K562 (cell line): Measurements from ENCODE around the gene PPIL6. TPM values are rescaled to one million over a fixed set of nuclear protein-coding genes. Genes with fewer than 3 reads are reported as not detected.

Source experiments
- ASH1L ChIP-seq: fragments of 450-650 bp; IDR thresholded peaks from 2 replicates; pipeline ENCODE4 v1.6.1; 2018; ENCODE audit warnings: borderline replicate concordance, mild to moderate bottlenecking, low read depth; ENCODE audit not compliant: partially characterized antibody
- FOXM1 ChIP-seq, 2 experiments: fragments of 450-650 bp in 1 of 2; sonication (generic) in 1 of 2; formaldehyde crosslinking in 1 of 2; IDR thresholded peaks; 2 replicates each; pipeline versions ENCODE4 v1.6.1 to v1.9.0; 2017 to 2022; ENCODE audit warnings: low read depth in 2 of 2, mild to moderate bottlenecking in 2 of 2, missing genetic modification reagents in 1 of 2, moderate library complexity in 1 of 2
- KAT7 ChIP-seq: sonication (generic); formaldehyde crosslinking; IDR thresholded peaks from 2 replicates; pipeline ENCODE4 v1.8.0; 2022; ENCODE audit warnings: missing genetic modification reagents, mild to moderate bottlenecking, borderline replicate concordance
- KLF1 ChIP-seq: fragments of 450-650 bp; IDR thresholded peaks from 2 replicates; pipeline ENCODE4 v1.6.1; 2016; ENCODE audit warnings: missing genetic modification characterization, missing compliant biosample characterization
- LCOR ChIP-seq: sonication (generic); formaldehyde crosslinking; IDR thresholded peaks from 2 replicates; pipeline ENCODE4 v1.8.0; 2022; ENCODE audit warnings: mild to moderate bottlenecking, missing genetic modification reagents
- MEIS2 ChIP-seq: fragments of 450-650 bp; IDR thresholded peaks from 2 replicates; pipeline ENCODE4 v1.6.1; 2014; ENCODE audit warnings: mild to moderate bottlenecking; ENCODE audit not compliant: partially characterized antibody
- NFIC ChIP-seq: fragments of 450-650 bp; IDR thresholded peaks from 2 replicates; pipeline ENCODE4 v1.6.1; 2017; ENCODE audit warnings: mild to moderate bottlenecking, inconsistent platforms
- PHF8 ChIP-seq: fragments of 200-600 bp; sonication (generic); IDR thresholded peaks from 2 replicates; pipeline ENCODE4 v1.6.1; 2012; ENCODE audit warnings: mixed run types, mild to moderate bottlenecking, inconsistent platforms, low read length, moderate library complexity, borderline replicate concordance
- RFX5 ChIP-seq: IDR thresholded peaks from 2 replicates; pipeline ENCODE4 v1.6.1; 2011; ENCODE audit warnings: low read depth, mild to moderate bottlenecking, improper control_type of control experiment, low read length
- SAFB2 ChIP-seq: fragments of 200-400 bp; formaldehyde crosslinking; IDR thresholded peaks from 2 replicates; pipeline ENCODE4 v1.6.1; 2018; ENCODE audit warnings: borderline replicate concordance, low read length, low read depth, moderate library complexity; ENCODE audit not compliant: severe bottlenecking
- SIN3A ChIP-seq, 2 experiments: fragments of 150-350 bp in 1 of 2; IDR thresholded peaks; 2 replicates each; pipeline ENCODE4 v1.6.1; 2011 to 2016; ENCODE audit warnings: borderline replicate concordance in 2 of 2, low read depth in 2 of 2, low read length in 2 of 2, mild to moderate bottlenecking in 2 of 2, moderate library complexity in 2 of 2; ENCODE audit not compliant: control insufficient read depth in 1 of 2
- SIRT6 ChIP-seq: IDR thresholded peaks from one replicate; pipeline ENCODE4 v1.6.1; 2012; ENCODE audit warnings: low read depth, mild to moderate bottlenecking, control low read depth, inconsistent platforms, low read length, moderate library complexity
- ZBTB17 ChIP-seq: fragments of 450-650 bp; formaldehyde crosslinking; IDR thresholded peaks from 2 replicates; pipeline ENCODE4 v1.4.0; 2020; ENCODE audit warnings: mild to moderate bottlenecking
- ZNF764 ChIP-seq: fragments of 250-450 bp; sonication (Bioruptor Pico); IDR thresholded peaks from 2 replicates; pipeline ENCODE4 v1.4.0; 2020; ENCODE audit warnings: low read depth, mild to moderate bottlenecking, moderate library complexity
- polyA plus RNA-seq, 8 experiments: library from polyadenylated mRNA; depleted of rRNA in 4 of 8; stranded (reverse) in 5 of 8; unstranded in 3 of 8; fragments of >200 nt; fragmentation: Nextera tagmentation in 2 of 8; fragmentation: Illumina TruSeq in 1 of 8; extraction: Ambion mirVana in 2 of 8; extraction: Trizol in 1 of 8; gene quantifications; 2 replicates each; pipeline versions ENCODE4 v1.2.1 to v1.2.3, GENCODE V29; 2011 to 2014; ENCODE audit warnings: inconsistent platforms in 1 of 8, missing spikeins in 1 of 8
- total RNA-seq, 7 experiments: library from RNA; depleted of rRNA in 6 of 7; stranded (reverse); fragments of >200 nt in 6 of 7; fragmentation: Illumina TruSeq in 2 of 7; extraction: Trizol in 2 of 7; gene quantifications; 2 replicates each; pipeline versions ENCODE4 v1.2.1 to v1.2.3, GENCODE V29; 2011 to 2021; ENCODE audit warnings: low replicate concordance in 1 of 7
- TF ChIP-seq, protein P1 (sequence below), 2 experiments: fragments of 450-650 bp; formaldehyde crosslinking in 1 of 2; IDR thresholded peaks; 2 replicates each; pipeline versions ENCODE4 v1.4.0 to v1.6.1; 2014 to 2020; ENCODE audit warnings: mild to moderate bottlenecking in 2 of 2, borderline replicate concordance in 1 of 2, low read depth in 1 of 2
- TF ChIP-seq, protein P2 (sequence below): sonication (generic); formaldehyde crosslinking; IDR thresholded peaks from 2 replicates; pipeline ENCODE4 v1.9.0; 2022; ENCODE audit warnings: mild to moderate bottlenecking, missing genetic modification reagents
- TF ChIP-seq, protein P3 (sequence below): fragments of 450-650 bp; IDR thresholded peaks from one replicate; pipeline ENCODE4 v1.6.1; 2018; ENCODE audit warnings: mild to moderate bottlenecking, moderate library complexity; ENCODE audit not compliant: partially characterized antibody

The PPIL6 gene
- total and polyA plus RNA-seq, 9 of the 15 experiments (the other 6 are each of a cell fraction or from before 2014, with no cell fraction given) = 0.03 to 0.98 (median 0.41) TPM; not detected in 1

DNA sequence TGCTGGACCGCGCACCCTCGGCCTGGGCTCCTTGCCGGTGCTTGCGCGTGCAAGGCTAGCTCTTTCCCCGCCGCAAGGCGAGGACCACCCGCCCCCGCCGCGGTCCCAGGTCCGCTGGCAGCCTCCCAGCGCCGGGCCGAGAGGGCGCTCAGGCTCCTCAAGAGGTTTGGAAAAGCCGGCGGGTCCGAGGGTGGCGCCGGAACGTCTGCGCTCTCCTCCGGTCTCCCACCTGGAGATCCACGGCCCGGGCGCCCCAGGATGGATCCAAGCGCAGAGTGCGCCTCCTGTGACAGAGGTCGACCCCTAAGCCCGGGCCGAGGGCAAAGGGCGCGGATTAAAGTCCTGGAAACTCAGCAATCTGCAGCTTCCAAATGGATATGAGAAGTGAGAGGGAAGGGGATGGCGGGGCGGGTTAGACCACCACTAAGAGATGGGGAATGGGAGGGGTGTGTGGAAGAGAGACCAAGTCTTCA lies 15.7 kb upstream of the PPIL6 start (continued):
- TF ChIP-seq, protein P1, sequence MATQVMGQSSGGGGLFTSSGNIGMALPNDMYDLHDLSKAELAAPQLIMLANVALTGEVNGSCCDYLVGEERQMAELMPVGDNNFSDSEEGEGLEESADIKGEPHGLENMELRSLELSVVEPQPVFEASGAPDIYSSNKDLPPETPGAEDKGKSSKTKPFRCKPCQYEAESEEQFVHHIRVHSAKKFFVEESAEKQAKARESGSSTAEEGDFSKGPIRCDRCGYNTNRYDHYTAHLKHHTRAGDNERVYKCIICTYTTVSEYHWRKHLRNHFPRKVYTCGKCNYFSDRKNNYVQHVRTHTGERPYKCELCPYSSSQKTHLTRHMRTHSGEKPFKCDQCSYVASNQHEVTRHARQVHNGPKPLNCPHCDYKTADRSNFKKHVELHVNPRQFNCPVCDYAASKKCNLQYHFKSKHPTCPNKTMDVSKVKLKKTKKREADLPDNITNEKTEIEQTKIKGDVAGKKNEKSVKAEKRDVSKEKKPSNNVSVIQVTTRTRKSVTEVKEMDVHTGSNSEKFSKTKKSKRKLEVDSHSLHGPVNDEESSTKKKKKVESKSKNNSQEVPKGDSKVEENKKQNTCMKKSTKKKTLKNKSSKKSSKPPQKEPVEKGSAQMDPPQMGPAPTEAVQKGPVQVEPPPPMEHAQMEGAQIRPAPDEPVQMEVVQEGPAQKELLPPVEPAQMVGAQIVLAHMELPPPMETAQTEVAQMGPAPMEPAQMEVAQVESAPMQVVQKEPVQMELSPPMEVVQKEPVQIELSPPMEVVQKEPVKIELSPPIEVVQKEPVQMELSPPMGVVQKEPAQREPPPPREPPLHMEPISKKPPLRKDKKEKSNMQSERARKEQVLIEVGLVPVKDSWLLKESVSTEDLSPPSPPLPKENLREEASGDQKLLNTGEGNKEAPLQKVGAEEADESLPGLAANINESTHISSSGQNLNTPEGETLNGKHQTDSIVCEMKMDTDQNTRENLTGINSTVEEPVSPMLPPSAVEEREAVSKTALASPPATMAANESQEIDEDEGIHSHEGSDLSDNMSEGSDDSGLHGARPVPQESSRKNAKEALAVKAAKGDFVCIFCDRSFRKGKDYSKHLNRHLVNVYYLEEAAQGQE (IDR thresholded peaks at IDR 0.05; ENCODE audit: borderline replicate concordance) = no peak
- TF ChIP-seq, protein P1 (CRISPR knock-in tag; IDR thresholded peaks at IDR 0.05; ENCODE audit: low read depth) = 0 out of 2 replicates have a peak, but pooled peaks have one; percentile 52
- TF ChIP-seq SIRT6 (no peak), PHF8 (peak; percentile 61; the same call in 1 of the 2 replicates), SAFB2 (no peak), LCOR (CRISPR knock-in tag) (peak; percentile 18; the same call in 1 of the 2 replicates), MEIS2 (no peak), NFIC (peak; percentile 78), RFX5 (no peak), FOXM1 (IDR thresholded peaks at IDR 0.05; ENCODE audit: low read depth) (no peak), FOXM1 (CRISPR knock-in tag; IDR thresholded peaks at IDR 0.05; ENCODE audit: low read depth) (0 out of 2 replicates have a peak, but pooled peaks have one; percentile 29), ZBTB17 (CRISPR knock-in tag) (peak; percentile 39; the same call in 1 of the 2 replicates), SIN3A (IDR thresholded peaks at IDR 0.05; ENCODE audit: borderline replicate concordance in 2 of 2, control insufficient read depth in 1 of 2, low read depth in 2 of 2, low read length in 2 of 2) (peak in 1 of 2 experiments; percentile 9; a peak in 1 of 4 replicates), ASH1L (no peak), KAT7 (CRISPR knock-in tag) (peak; percentile 83; the same call in 1 of the 2 replicates), ZNF764 (no peak), KLF1 (tag) (peak; percentile 78; the same call in 1 of the 2 replicates)
- TF ChIP-seq, protein P2, sequence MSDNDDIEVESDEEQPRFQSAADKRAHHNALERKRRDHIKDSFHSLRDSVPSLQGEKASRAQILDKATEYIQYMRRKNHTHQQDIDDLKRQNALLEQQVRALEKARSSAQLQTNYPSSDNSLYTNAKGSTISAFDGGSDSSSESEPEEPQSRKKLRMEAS (CRISPR knock-in tag) = no peak
- TF ChIP-seq, protein P3, sequence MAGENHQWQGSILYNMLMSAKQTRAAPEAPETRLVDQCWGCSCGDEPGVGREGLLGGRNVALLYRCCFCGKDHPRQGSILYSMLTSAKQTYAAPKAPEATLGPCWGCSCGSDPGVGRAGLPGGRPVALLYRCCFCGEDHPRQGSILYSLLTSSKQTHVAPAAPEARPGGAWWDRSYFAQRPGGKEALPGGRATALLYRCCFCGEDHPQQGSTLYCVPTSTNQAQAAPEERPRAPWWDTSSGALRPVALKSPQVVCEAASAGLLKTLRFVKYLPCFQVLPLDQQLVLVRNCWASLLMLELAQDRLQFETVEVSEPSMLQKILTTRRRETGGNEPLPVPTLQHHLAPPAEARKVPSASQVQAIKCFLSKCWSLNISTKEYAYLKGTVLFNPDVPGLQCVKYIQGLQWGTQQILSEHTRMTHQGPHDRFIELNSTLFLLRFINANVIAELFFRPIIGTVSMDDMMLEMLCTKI = no peak
